HepG2 (cell line): Measurements from ENCODE around the gene ATF3. TPM values are rescaled to one million over a fixed set of nuclear protein-coding genes. Genes with fewer than 3 reads are reported as not detected.

Experiments
- ATAC-seq: fragments of 200-7000 bp; cut with Tn5 transposase; 3 replicates; pipeline ENCODE4 v1.9.1; 2020; ENCODE audit warnings: mild to moderate bottlenecking, moderate library complexity
- BruUV-seq: library from RNA; stranded (reverse); fragments of 400-500 nt; replicated peaks from 2 replicates; lab custom pipeline; 2021; lab: Mats Ljungman, UMichigan
- CTCF ChIA-PET: fragments of 300-600 bp; formaldehyde crosslinking; extraction: SDS; loops from one replicate; lab custom pipeline; 2021; ENCODE audit warnings: low total read pairs, inconsistent platforms, low intra/inter-chr PET ratio; lab: Yijun Ruan, JAX
- POLR2A ChIA-PET: fragments of 350-600 bp; sonication (Branson Sonifier 250); formaldehyde crosslinking; loops from one replicate; lab custom pipeline; 2020; ENCODE audit warnings: antibody characterized with exemption, inconsistent platforms; lab: Yijun Ruan, JAX
- DNase-seq: peaks from one replicate; pipeline ENCODE4 v3.0.0-alpha.2; 2015; ENCODE audit warnings: low spot score
- FAIRE-seq: peaks from 3 replicates; lab custom pipeline; 2011; peaks lifted over from hg19 to GRCh38; lab: Jason Lieb, UNC
- H2AFZ ChIP-seq: one replicate; pipeline ENCODE4 v1.6.1; 2011; ENCODE audit warnings: low read length, inconsistent platforms
- H3K27ac ChIP-seq: fragments of 300-600 bp; 3 replicates; pipeline ENCODE4 v1.8.0; 2011; ENCODE audit warnings: mixed run types, mild to moderate bottlenecking, mixed read lengths, low read length, inconsistent platforms; ENCODE audit not compliant: insufficient read depth; ENCODE audit errors: extremely low read length
- H3K27me3 ChIP-seq, 2 experiments: fragments of 200-600 bp in 1 of 2; 2 replicates in 1 of 2; 3 replicates in 1 of 2; pipeline versions ENCODE4 v1.6.0 to v1.8.0; 2011; ENCODE audit warnings: low read length in 2 of 2, mild to moderate bottlenecking in 2 of 2, moderate library complexity in 2 of 2, inconsistent platforms in 1 of 2; ENCODE audit not compliant: insufficient read depth in 2 of 2, control insufficient read depth in 1 of 2
- H3K36me3 ChIP-seq, 2 experiments: fragments of 200-600 bp in 1 of 2; replicated peaks in 1 of 2; 2 replicates in 1 of 2; 3 replicates in 1 of 2; pipeline versions ENCODE4 v1.5.1 to v1.8.0; 2011; ENCODE audit warnings: low read length in 2 of 2, inconsistent platforms in 1 of 2; ENCODE audit not compliant: insufficient read depth in 2 of 2, control insufficient read depth in 1 of 2
- H3K4me1 ChIP-seq: 2 replicates; pipeline ENCODE4 v1.5.1; 2012; ENCODE audit warnings: low read length, inconsistent platforms; ENCODE audit not compliant: insufficient read depth
- H3K4me2 ChIP-seq: 2 replicates; pipeline ENCODE4 v1.6.0; 2011; ENCODE audit warnings: low read depth, low read length, inconsistent platforms
- H3K4me3 ChIP-seq, 3 experiments: fragments of 200-600 bp in 1 of 3; sonication (generic), shearing (Covaris generic) in 1 of 3; replicated peaks in 1 of 3; 2 replicates each; pipeline ENCODE4 v1.5.1; 2011 to 2016; ENCODE audit warnings: low read length in 3 of 3, inconsistent platforms in 2 of 3, low read depth in 2 of 3, mild to moderate bottlenecking in 2 of 3, control low read depth in 1 of 3, mixed read lengths in 1 of 3; ENCODE audit not compliant: insufficient read depth in 1 of 3
- H3K79me2 ChIP-seq: one replicate; pipeline ENCODE4 v1.6.1; 2011; ENCODE audit warnings: low read length, inconsistent platforms; ENCODE audit not compliant: insufficient read depth
- H3K9ac ChIP-seq: 2 replicates; pipeline ENCODE4 v1.6.0; 2011; ENCODE audit warnings: mild to moderate bottlenecking, low read depth, low read length, inconsistent platforms; ENCODE audit not compliant: insufficient read depth
- H3K9me3 ChIP-seq: 2 replicates; pipeline ENCODE4 v1.5.1; 2012; ENCODE audit warnings: mild to moderate bottlenecking, low read length
- H4K20me1 ChIP-seq: 2 replicates; pipeline ENCODE4 v1.6.0; 2011; ENCODE audit warnings: inconsistent platforms, mild to moderate bottlenecking, low read length, moderate library complexity; ENCODE audit not compliant: insufficient read depth
- HES4 ChIP-seq: sonication (generic); formaldehyde crosslinking; IDR thresholded peaks from 2 replicates; pipeline ENCODE4 v1.9.0; 2021; ENCODE audit warnings: mild to moderate bottlenecking, missing genetic modification reagents, borderline replicate concordance
- HNRNPL ChIP-seq: fragments of 200-400 bp; formaldehyde crosslinking; IDR thresholded peaks from 2 replicates; pipeline ENCODE4 v1.6.1; 2017; ENCODE audit warnings: mild to moderate bottlenecking, low read depth, low read length
- IKZF4 ChIP-seq: sonication (generic); formaldehyde crosslinking; IDR thresholded peaks from 2 replicates; pipeline ENCODE4 v1.5.1; 2020; ENCODE audit warnings: borderline replicate concordance, mild to moderate bottlenecking, low read depth, missing genetic modification reagents; ENCODE audit errors: not compliant biosample characterization
- MAFF ChIP-seq: IDR thresholded peaks from 2 replicates; pipeline ENCODE4 v1.6.1; 2011; ENCODE audit warnings: low read depth, low read length, improper control_type of control experiment
- SOX13 ChIP-seq, 3 experiments: fragments of 450-650 bp in 1 of 3; sonication (generic) in 1 of 3; formaldehyde crosslinking in 1 of 3; IDR thresholded peaks in 2 of 3; conservative IDR thresholded peaks in 1 of 3; 2 replicates each; pipeline versions ENCODE4 v1.5.0 to v1.6.1; 2016 to 2020; ENCODE audit warnings: antibody characterized with exemption in 1 of 3, mild to moderate bottlenecking in 1 of 3, missing compliant biosample characterization in 1 of 3, missing genetic modification reagents in 1 of 3, moderate library complexity in 1 of 3
- STAG1 ChIP-seq: sonication (generic); formaldehyde crosslinking; IDR thresholded peaks from 2 replicates; pipeline ENCODE4 v1.4.0; 2020; ENCODE audit warnings: missing genetic modification reagents
- TBX3 ChIP-seq: fragments of 450-650 bp; IDR thresholded peaks from 2 replicates; pipeline ENCODE4 v1.6.1; 2017; ENCODE audit warnings: antibody characterized with exemption, mild to moderate bottlenecking, inconsistent platforms, borderline replicate concordance
- U2AF1 ChIP-seq: fragments of 200-400 bp; formaldehyde crosslinking; optimal IDR thresholded peaks from 2 replicates; pipeline ENCODE3; 2017; ENCODE audit warnings: mild to moderate bottlenecking, low read depth, low read length
- ZBTB25 ChIP-seq: IDR thresholded peaks from 2 replicates; pipeline ENCODE4 v1.6.1; 2018; ENCODE audit warnings: missing genetic modification reagents
- ZBTB43 ChIP-seq: sonication (generic); formaldehyde crosslinking; conservative IDR thresholded peaks from 2 replicates; pipeline ENCODE4 v1.4.0; 2020; ENCODE audit warnings: missing genetic modification reagents
- ZFP91 ChIP-seq: sonication (generic); formaldehyde crosslinking; IDR thresholded peaks from 2 replicates; pipeline ENCODE4 v1.9.0; 2022; ENCODE audit warnings: missing genetic modification reagents, mild to moderate bottlenecking, borderline replicate concordance
- ZNF230 ChIP-seq: sonication (generic); formaldehyde crosslinking; IDR thresholded peaks from 2 replicates; pipeline ENCODE4 v1.4.0; 2020; ENCODE audit warnings: mild to moderate bottlenecking, missing genetic modification reagents
- ZNF331 ChIP-seq: sonication (generic); formaldehyde crosslinking; IDR thresholded peaks from 2 replicates; pipeline ENCODE4 v1.4.0; 2020; ENCODE audit warnings: missing genetic modification reagents
- ZNF33A ChIP-seq: sonication (generic); formaldehyde crosslinking; IDR thresholded peaks from 2 replicates; pipeline ENCODE4 v1.5.1; 2020; ENCODE audit warnings: missing genetic modification reagents, mild to moderate bottlenecking, moderate library complexity, borderline replicate concordance
- ZNF773 ChIP-seq: sonication (generic); formaldehyde crosslinking; IDR thresholded peaks from 2 replicates; pipeline ENCODE4 v1.4.0; 2020; ENCODE audit warnings: missing genetic modification reagents, borderline replicate concordance
- WGBS: methylation state at CpG from one replicate; pipeline ENCODE4 v1.1.6; 2017; ENCODE audit warnings: low lambda C conversion rate; 5-methylcytosine and 5-hydroxymethylcytosine counted together
- in situ Hi-C: cut with HindIII; loops from 2 replicates; pipeline ENCODE4 v1.10.0; 2017; ENCODE audit warnings: low pct_unique_long_range_greater_than_20kb; ENCODE audit not compliant: extremely low pct_ligation_motif_present
- intact Hi-C: fragments of 100-400 bp; cut with micrococcal nuclease; formaldehyde crosslinking; loops from one replicate; pipeline ENCODE4 v1.10.0; 2022; ENCODE audit not compliant: unreplicated experiment
- polyA plus RNA-seq, 8 experiments: library from polyadenylated mRNA; depleted of rRNA in 3 of 8; stranded (reverse) in 7 of 8; unstranded in 1 of 8; fragments of >200 nt; fragmentation: Illumina TruSeq in 4 of 8; extraction: Trizol in 4 of 8; gene quantifications; 2 replicates each; pipeline versions ENCODE4 v1.2.1 to v1.2.3, GENCODE V29; 2011 to 2016; ENCODE audit warnings: low read depth in 4 of 8, missing spikeins in 1 of 8, mixed read lengths in 1 of 8; ENCODE audit not compliant: insufficient read depth in 1 of 8
- total RNA-seq, 5 experiments: library from RNA; depleted of rRNA; stranded (reverse); fragments of >200 nt; fragmentation: Illumina TruSeq; extraction: Trizol; gene quantifications; 2 replicates each; pipeline ENCODE4 v1.2.3, GENCODE V29; 2016; ENCODE audit warnings: low read depth in 1 of 5

The ATF3 gene
- total and polyA plus RNA-seq, 2 of the 13 experiments (the other 11 are each of a cell fraction or from before 2014, with no cell fraction given), result 5.0 to 13.0 TPM

- ATAC-seq, result no peak
- Histone ChIP-seq H3K4me2 (no peak overlapping the region), H2AFZ (no peak overlapping the region), H3K36me3 (no peaks in the 10 kb centered on the region), H3K79me2 (no peaks in the 10 kb centered on the region), H3K27me3 (peaks cover 3 to 34% of the 10 kb centered on the region in 2 experiments; a peak in 3 of 5 replicates), H3K27ac (no peak overlapping the region), H4K20me1 (no peaks in the 10 kb centered on the region), H3K4me3 (no peak overlapping the region), H3K9me3 (no peaks in the 10 kb centered on the region), H3K9ac (no peak overlapping the region), H3K4me1 (peaks cover 17% of the 10 kb centered on the region)
- DNase-seq, result no peak
- POLR2A ChIA-PET, result no interaction called here
- intact Hi-C loops (no loop called here), in situ Hi-C loops (no loop called here)
- BruUV-seq, result no TSS peak
- no peak for TF ChIP-seq ZNF33A (CRISPR knock-in tag)
- no peak for TF ChIP-seq ZNF230 (CRISPR knock-in tag)
- TF ChIP-seq MAFF, result no peak
- FAIRE-seq, result no peak
- 82% methylated on average over 8 of the region's 8 CpGs for WGBS
- CTCF ChIA-PET, result no interaction called here
These were observed 27.5 kb upstream of the ATF3 start for GRCh38 chr1:212581034-212581433.

- no peak overlapping the region for H3K4me3 ChIP-seq
- no peak for DNase-seq
- ChIA-PET CTCF (no interaction called here), POLR2A (no interaction called here)
- in situ Hi-C loops, result no loop called here
- no peak overlapping the region for H3K27ac ChIP-seq
- 14% methylated on average over 5 of the region's 5 CpGs for WGBS
- no peak overlapping the region for H3K9ac ChIP-seq
- no TSS peak for BruUV-seq
- intact Hi-C loops, result no loop called here
- H2AFZ ChIP-seq, result no peak overlapping the region
- peaks cover 17% of the 10 kb centered on the region for H3K4me1 ChIP-seq
- H3K9me3 ChIP-seq, result no peaks in the 10 kb centered on the region
- no peak overlapping the region for H3K4me2 ChIP-seq
- FAIRE-seq, result no peak
- H3K27me3 ChIP-seq, result peaks cover 3 to 44% of the 10 kb centered on the region in 2 experiments; a peak in 4 of 5 replicates
- ATAC-seq, result no peak
- no peaks in the 10 kb centered on the region for H3K79me2 ChIP-seq
- no peaks in the 10 kb centered on the region for H4K20me1 ChIP-seq
- H3K36me3 ChIP-seq, result no peaks in the 10 kb centered on the region
- TF ChIP-seq HNRNPL (no peak), ZNF331 (CRISPR knock-in tag) (no peak), ZBTB25 (no peak), ZNF773 (no peak), IKZF4 (no peak), SOX13 (IDR thresholded peaks at IDR 0.05) (no peak), SOX13 (CRISPR knock-in tag; conservative IDR thresholded peaks at IDR 0.05 in 1 of 2, IDR thresholded peaks at IDR 0.05 in 1 of 2) (no peak), TBX3 (no peak), U2AF1 (no peak), HES4 (CRISPR knock-in tag) (no peak), ZFP91 (no peak), ZBTB43 (CRISPR knock-in tag) (no peak), STAG1 (CRISPR knock-in tag) (no peak)
These were observed 26.3 kb upstream of the ATF3 start for GRCh38 chr1:212582291-212582690.
